Erythroblast (primary cell): ENCODE data around the gene PLCD4.
A peak's percentile ranks its signal among the peaks of the same experiment; 100 is the strongest.

Experiments used
- DNase-seq, 2 experiments: peaks; one replicate each; lab custom pipeline; 2025; lab: John Stamatoyannopoulos, UW
- GATA1 ChIP-seq: IDR thresholded peaks from 2 replicates; pipeline ENCODE4 v1.6.1; 2011; ENCODE audit warnings: low read depth, mild to moderate bottlenecking, control low read depth, low read length, moderate library complexity
- POLR2A ChIP-seq: IDR thresholded peaks from 2 replicates; pipeline ENCODE4 v1.6.1; 2011; ENCODE audit warnings: mild to moderate bottlenecking, low read length

Gene PLCD4

GRCh38 chr2:218578272-218578877, 29.3 kb upstream of the PLCD4 start:
- no peak for DNase-seq
- no peak for TF ChIP-seq POLR2A
- TF ChIP-seq GATA1: no peak

DNA sequence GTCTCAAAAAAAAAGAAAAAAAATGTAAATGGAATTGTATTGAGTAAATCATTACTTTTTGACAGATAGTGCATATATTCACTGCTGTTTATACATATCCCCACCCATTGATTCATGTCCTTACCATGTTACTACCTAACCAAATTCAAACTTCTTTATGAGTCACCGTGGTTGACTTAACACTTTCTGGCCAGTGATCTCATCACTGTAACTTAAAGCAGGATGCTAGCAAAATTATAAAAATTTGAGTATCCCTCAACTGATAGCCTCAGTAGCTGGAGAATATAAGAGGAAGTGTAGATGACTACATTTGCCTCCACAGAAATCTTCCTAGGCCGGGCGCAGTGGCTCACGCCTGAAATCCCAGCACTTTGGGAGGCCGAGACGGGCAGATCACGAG, 25.6 kb upstream of the PLCD4 start:
- no peak for TF ChIP-seq POLR2A
- TF ChIP-seq GATA1: no peak
- peak in 1 of 2 experiments; percentile 22 for DNase-seq

DNA sequence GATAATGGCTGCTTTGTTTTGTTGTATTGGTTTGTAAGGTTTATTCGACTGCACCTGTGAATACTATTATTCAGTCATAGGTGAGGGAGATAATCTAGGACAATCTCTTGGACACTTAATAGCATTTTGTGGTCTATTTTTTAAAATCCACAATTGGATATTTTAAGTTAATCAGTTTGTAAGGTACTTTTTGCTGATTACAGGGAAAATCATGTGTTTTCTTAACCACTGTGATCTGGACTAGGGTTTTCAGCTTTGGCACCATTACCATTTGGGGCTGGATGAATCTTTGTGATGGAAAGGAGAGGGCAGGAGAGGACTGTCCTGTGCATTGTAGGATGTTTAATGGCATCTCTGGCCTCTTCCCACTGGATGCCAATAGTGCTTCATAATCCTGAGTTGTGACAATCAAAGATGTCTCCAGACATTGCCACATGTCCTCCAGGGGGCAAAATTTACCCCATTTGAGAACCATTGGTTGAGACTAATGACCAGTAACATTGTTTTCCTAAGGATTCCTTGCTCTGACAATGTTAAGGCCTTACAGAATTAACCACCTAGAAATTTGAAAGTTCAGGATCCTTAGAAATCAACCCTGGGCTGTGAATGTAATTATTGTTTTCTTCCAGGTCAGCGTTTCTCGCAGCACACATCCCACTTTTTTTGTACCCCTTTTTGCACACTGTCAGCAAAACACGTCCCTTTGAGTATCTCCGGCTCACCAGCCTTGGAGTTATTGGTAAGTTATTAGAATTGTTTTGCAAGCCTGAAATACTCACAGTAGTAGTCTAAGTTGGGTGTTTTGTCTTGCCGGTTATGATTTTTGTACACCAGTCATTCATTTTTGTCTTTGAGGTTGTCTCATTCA, 23.5 kb upstream of the PLCD4 start:
- no peak for TF ChIP-seq GATA1
- no peak for TF ChIP-seq POLR2A
- peak in 1 of 2 experiments; percentile 12 for DNase-seq

GRCh38 chr2:218585541-218585940, 22.2 kb upstream of the PLCD4 start:
- no peak for TF ChIP-seq GATA1
- no peak for TF ChIP-seq POLR2A
- DNase-seq: no peak

GRCh38 chr2:218605432-218605831, 2.3 kb upstream of the PLCD4 start:
- DNase-seq: no peak

GRCh38 chr2:218615868-218616315, 8.2 kb downstream of the PLCD4 start:
- TF ChIP-seq GATA1: no peak
- TF ChIP-seq POLR2A: no peak
- no peak for DNase-seq

More at GRCh38 chr2:218605432-218605831, 2.3 kb upstream of the PLCD4 start:
- no peak for TF ChIP-seq POLR2A
- TF ChIP-seq GATA1: no peak

DNA sequence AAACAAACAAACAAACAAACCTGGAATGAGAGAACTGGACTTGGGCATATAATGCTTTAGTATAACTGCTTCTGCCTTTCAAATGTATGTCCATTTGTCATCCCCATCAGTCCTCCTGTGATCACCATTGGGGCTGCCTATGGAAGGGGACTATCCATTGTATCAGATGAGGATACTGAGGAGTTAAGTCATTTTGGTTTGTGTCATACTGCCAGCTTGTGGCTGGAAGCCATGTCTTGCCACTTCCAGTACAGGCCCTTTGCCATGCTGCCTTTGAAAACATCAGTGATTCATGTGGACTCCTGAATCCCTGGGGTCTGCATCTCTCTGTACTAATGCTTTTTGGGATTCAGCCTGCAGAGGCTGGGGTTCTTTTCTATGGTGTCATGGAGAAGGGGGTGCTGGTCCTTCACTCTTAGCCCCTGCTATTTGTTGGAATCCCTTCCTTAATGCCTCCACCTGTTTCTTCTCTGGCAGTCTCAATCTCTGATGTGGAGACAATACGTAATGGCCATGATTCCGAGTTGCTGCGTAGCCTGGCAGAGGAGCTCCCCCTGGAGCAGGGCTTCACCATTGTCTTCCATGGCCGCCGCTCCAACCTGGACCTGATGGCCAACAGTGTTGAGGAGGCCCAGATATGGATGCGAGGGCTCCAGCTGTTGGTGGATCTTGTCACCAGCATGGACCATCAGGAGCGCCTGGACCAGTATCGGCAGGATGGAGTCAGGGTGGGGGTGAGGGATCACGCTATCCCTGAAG, 10.6 kb downstream of the PLCD4 start:
- TF ChIP-seq POLR2A (no peak), GATA1 (no peak)
- no peak for DNase-seq

DNA sequence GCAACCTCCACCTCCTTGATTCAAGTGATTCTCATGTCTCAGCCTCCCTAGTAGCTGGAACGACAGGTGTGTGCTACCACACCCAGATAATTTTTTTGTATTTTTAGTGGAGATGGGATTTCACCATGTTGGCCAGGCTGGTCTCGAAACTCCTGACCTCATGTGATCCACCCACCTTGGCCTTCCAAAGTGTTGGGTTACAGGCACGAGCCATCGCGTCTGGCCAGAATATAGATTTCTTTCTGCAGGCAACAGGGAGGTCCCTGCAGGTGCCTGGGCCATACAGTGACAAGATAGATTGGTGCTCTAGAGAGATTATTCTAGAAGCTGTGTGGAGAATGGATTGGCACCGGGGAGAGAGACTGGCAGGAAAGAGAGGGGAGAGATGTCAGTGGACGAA, 13.3 kb downstream of the PLCD4 start:
- DNase-seq: no peak
- TF ChIP-seq GATA1: no peak
- no peak for TF ChIP-seq POLR2A

DNA sequence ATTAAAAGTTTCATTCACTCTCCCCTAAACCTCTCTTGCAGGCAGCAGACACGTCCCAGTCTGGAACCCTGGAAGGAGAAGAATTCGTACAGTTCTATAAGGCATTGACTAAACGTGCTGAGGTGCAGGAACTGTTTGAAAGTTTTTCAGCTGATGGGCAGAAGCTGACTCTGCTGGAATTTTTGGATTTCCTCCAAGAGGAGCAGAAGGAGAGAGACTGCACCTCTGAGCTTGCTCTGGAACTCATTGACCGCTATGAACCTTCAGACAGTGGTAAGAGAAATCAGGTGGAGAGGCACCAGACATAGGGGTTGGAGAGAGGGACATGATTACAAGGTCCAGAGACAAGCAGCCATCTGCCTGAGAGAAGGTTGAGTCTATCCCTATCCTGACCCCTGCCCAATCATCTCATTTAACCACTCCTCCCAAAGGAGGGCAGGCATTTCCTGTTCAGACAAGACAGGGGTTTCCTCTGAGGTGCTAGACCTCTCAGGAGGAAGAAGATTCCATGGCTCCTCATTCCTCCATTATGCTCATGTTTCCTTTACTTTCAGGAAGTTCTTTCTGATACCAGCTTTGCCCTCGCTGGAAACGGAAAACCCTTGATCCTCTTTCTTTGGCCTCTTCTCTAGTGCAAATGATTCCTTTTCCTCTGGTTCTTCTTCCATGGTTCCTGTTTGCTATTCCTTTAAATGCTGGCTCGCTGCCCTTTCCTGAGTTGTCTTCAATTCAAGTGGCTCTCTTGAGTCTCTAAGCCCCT, 15.1 kb downstream of the PLCD4 start:
- TF ChIP-seq POLR2A (no peak), GATA1 (no peak)
- DNase-seq: no peak

- DNase-seq: no peak
- TF ChIP-seq GATA1 (no peak), POLR2A (no peak)
Observed at GRCh38 chr2:218623366-218623705, 15.6 kb downstream of the PLCD4 start.

GRCh38 chr2:218626369-218626768, 18.7 kb downstream of the PLCD4 start:
- TF ChIP-seq POLR2A (no peak), GATA1 (no peak)
- no peak for DNase-seq

GRCh38 chr2:218627939-218628338, 20.2 kb downstream of the PLCD4 start:
- no peak for DNase-seq

GRCh38 chr2:218631837-218632236, 24.1 kb downstream of the PLCD4 start:
- TF ChIP-seq POLR2A: no peak
- no peak for TF ChIP-seq GATA1
- no peak for DNase-seq

More at GRCh38 chr2:218627939-218628338, 20.2 kb downstream of the PLCD4 start:
- no peak for TF ChIP-seq GATA1
- TF ChIP-seq POLR2A: no peak
